Cardiac muscle cell (in vitro differentiated cells and primary cell): ENCODE results near the gene MMP12. TPM values are rescaled to one million over a fixed set of nuclear protein-coding genes. Genes with fewer than 3 reads are reported as not detected.

Experiments
- DNase-seq, 2 donors: peaks; one replicate each; pipeline versions ENCODE4 v3.0.0 to v3.0.0-alpha.2; 2010 to 2017; ENCODE audit warnings: low read depth in 1 of 2, low spot score in 1 of 2
- H3K27ac ChIP-seq: fragments of 200-600 bp; sonication (generic); 2 replicates; pipeline ENCODE4 v1.5.1; 2016
- H3K27me3 ChIP-seq: fragments of 200-600 bp; sonication (generic); 2 replicates; pipeline ENCODE4 v1.6.0; 2016; ENCODE audit warnings: control low read depth
- H3K36me3 ChIP-seq: fragments of 200-600 bp; sonication (generic); 2 replicates; pipeline ENCODE4 v1.5.1; 2016; ENCODE audit warnings: control low read depth
- H3K4me1 ChIP-seq: fragments of 200-600 bp; sonication (generic); 2 replicates; pipeline ENCODE4 v1.8.1; 2017; ENCODE audit warnings: low read depth, mild to moderate bottlenecking, mixed run types
- H3K4me3 ChIP-seq: fragments of 200-600 bp; sonication (generic); 2 replicates; pipeline ENCODE4 v1.5.1; 2016; ENCODE audit warnings: mild to moderate bottlenecking
- H3K9me3 ChIP-seq: fragments of 200-600 bp; sonication (generic); 2 replicates; pipeline ENCODE4 v1.5.1; 2017; ENCODE audit warnings: low read depth, mild to moderate bottlenecking, control low read depth
- CTCF ChIP-seq: IDR thresholded peaks from 2 replicates; pipeline ENCODE4 v1.5.1; 2012; ENCODE audit warnings: low read depth, mild to moderate bottlenecking, low read length
- polyA plus RNA-seq: library from polyadenylated mRNA; unstranded; fragments of >200 nt; fragmentation: Nextera tagmentation; extraction: Ambion mirVana; gene quantifications from 2 replicates; pipeline ENCODE4 v1.2.1, GENCODE V29; 2016
- total RNA-seq: library from RNA; depleted of rRNA; stranded (reverse); fragments of >200 nt; gene quantifications from 2 replicates; pipeline ENCODE4 v1.2.3, GENCODE V29; 2016

The MMP12 gene
- total RNA-seq, result not detected in 2 replicates
- polyA plus RNA-seq, result not detected in 2 replicates

- no peak for DNase-seq
- Histone ChIP-seq H3K9me3 (no peaks in the 10 kb centered on the region), H3K36me3 (no peaks in the 10 kb centered on the region), H3K4me1 (no peaks in the 10 kb centered on the region), H3K27me3 (no peaks in the 10 kb centered on the region), H3K4me3 (no peak within 1 kb of the TSS), H3K27ac (no peak within 1 kb of the TSS)
- no peak for TF ChIP-seq CTCF
Observed at GRCh38 chr11:102874852-102875251, at the start of gene MMP12. MMP12 (minus strand) TSS chr11:102874982; CDS start chr11:102874937, 45 bp downstream.

GRCh38 chr11:102921587-102922220, 46.9 kb upstream of the MMP12 start:
- Histone ChIP-seq H3K4me1 (no peaks in the 10 kb centered on the region), H3K9me3 (no peaks in the 10 kb centered on the region), H3K27me3 (no peaks in the 10 kb centered on the region), H3K4me3 (no peak overlapping the region), H3K36me3 (no peaks in the 10 kb centered on the region), H3K27ac (no peak overlapping the region)
- no peak for TF ChIP-seq CTCF
- DNase-seq, result no peak

GRCh38 chr11:102920118-102920684, 45.4 kb upstream of the MMP12 start:
- Histone ChIP-seq H3K36me3 (no peaks in the 10 kb centered on the region), H3K27me3 (no peaks in the 10 kb centered on the region), H3K9me3 (no peaks in the 10 kb centered on the region), H3K4me3 (no peak overlapping the region), H3K27ac (no peak overlapping the region), H3K4me1 (peaks cover 4% of the 10 kb centered on the region)
- no peak for DNase-seq
- no peak for TF ChIP-seq CTCF

GRCh38 chr11:102915044-102915375, 40.2 kb upstream of the MMP12 start:
- Histone ChIP-seq H3K27ac (peak overlapping the region; percentile 80), H3K27me3 (no peaks in the 10 kb centered on the region), H3K4me3 (no peak overlapping the region), H3K4me1 (peaks cover 18% of the 10 kb centered on the region), H3K36me3 (no peaks in the 10 kb centered on the region), H3K9me3 (no peaks in the 10 kb centered on the region)
- TF ChIP-seq CTCF, result no peak
- DNase-seq, result no peak

- H3K4me1 ChIP-seq, result peaks cover 18% of the 10 kb centered on the region
- no peaks in the 10 kb centered on the region for H3K9me3 ChIP-seq
- peak; percentile 75 for TF ChIP-seq CTCF
- peak; percentile 59 to 68 for DNase-seq
- H3K36me3 ChIP-seq, result no peaks in the 10 kb centered on the region
- no peaks in the 10 kb centered on the region for H3K27me3 ChIP-seq
- peak overlapping the region; percentile 80 for H3K27ac ChIP-seq
- no peak overlapping the region for H3K4me3 ChIP-seq
Observed at GRCh38 chr11:102914238-102915043, 39.7 kb upstream of the MMP12 start.
